Renal cortex interstitium (tissue), 11 donors: Measurements from ENCODE around the gene G0S2. TPM values are rescaled to one million over a fixed set of nuclear protein-coding genes. Genes with fewer than 3 reads are reported as not detected.

ENCODE experiments used
- DNase-seq, 11 donors: peaks; one replicate each; pipeline ENCODE4 v3.0.0-alpha.2; 2013; ENCODE audit warnings: low read depth in 9 of 11, low spot score in 4 of 11; ENCODE audit errors: extremely low read depth in 1 of 11
- polyA plus RNA-seq, 3 donors: library from polyadenylated mRNA; unstranded; fragments of 120-200 nt; gene quantifications; one replicate each; pipeline ENCODE4 v1.2.1, GENCODE V29; 2013; ENCODE audit not compliant: insufficient read length in 3 of 3

Gene G0S2
- polyA plus RNA-seq, 3 donors, result 9.5 to 12.6 (median 11.1) TPM

DNA sequence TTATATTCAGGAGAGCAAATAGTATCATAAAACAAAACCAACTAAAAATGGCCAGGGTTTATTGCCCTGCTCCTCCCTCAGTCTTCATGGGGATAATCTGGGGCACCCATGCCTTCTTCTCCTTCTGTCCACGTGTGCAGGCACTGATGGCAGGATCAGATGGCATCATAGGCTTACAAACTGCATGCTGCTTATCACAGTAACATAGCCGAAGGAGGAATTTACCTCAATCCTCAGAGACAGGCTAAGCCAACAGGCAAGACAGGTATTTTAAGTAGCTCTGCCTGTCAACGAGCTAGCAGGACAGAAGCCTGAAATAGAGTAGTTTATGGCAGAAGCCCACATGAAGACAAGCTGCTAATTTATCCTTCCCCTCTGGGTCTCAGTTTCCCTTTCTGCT, 32.4 kb upstream of the G0S2 start:
- DNase-seq, result no peak

DNA sequence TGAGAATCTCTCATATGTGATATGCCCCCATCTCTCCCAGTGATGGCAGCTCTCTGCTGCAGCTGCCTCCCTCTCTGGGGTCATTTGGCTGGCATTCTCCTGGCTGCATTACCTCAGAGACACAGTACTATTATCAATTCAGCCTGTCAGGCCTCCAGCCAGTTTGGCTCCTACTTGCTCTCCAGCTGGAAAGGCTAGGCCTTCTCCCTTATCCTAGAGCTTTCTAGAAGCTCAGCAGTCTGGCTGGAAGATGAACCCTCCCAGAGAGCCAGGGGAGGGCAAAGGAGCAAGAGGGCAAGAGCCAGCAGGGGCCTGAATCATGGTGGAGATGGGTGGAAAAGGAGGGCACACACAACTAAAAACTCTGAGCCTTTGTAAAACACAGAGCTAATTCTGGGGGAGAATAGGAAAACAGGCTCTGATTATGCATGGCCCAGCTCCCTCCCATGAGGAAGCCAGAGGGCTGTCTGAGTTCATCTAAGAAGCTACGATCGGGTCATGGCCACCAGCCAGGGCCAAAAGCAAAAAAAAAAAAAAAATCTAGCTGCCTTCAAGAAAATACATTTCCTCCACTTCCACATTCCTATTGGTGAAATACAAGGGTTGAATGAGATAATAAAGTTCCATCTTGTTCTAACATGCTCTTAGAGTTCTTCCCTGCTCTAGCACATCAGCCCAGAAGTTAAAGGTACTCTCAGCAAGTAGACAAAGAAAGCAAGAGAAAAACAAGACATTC, 31.8 kb upstream of the G0S2 start:
- DNase-seq, result peak in 1 of 11 donors; percentile 50

DNA sequence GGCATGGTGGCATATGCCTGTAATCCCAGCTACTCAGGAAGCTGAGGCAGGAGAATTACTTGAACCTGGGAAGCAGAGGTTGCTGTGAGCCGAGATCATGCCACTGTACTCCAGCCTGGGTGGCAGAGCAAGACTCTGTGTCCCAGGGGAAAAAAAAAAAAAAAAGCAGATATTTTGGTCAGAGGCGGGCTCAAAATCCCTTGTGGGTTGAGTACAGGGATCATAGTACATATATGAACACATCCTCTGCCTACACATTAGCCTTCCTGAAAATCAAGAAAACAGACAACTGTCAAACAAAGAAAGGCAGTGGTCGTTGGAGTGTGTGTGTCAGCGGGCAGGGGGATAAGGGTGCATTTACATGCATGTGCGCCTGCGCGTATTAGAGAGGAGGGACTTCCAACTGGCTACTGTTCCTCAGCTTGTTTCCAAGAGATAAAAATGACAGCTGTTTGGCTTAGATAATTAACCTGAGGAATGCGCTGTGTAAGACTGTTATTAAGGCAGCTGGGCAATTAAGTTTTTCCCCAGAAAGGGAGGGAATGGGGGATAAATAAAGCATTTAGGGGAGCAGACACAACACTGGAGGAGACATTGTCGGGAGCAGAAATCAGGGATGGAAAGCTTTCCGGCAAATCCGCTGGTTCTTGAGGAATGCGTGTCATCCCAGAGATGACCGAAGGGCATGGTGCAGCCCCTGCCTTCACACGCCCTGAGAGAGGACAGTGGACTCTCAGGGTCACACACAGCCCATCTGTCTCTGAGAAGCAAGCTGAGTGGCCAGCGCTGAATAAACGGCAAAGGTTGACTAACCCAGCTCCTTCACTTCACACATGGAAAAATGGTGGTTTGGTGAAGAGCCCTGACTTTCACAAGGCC, 29.4 kb upstream of the G0S2 start:
- DNase-seq, result peak in 3 of 11 donors; percentile 42 to 64 (median 43)

DNA sequence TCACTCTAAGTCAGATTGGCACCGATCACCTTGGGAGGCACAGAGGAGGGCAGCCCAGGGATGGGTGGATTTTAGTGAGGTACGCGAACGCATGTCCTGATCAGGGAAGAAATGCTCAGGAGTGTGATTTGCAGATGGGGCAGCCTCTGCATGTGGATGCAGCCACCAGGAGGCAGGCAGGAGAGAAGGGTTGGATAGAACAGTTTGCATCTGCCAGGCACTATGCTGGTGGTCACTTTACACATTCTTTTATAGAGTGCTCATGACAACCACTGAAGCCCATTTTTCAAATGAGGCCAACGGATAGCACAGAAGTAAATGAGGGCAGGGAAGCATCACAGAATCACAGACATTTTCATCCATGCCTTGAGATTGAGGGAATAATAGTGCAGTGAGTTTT, 28.7 kb upstream of the G0S2 start:
- no peak for DNase-seq

DNA sequence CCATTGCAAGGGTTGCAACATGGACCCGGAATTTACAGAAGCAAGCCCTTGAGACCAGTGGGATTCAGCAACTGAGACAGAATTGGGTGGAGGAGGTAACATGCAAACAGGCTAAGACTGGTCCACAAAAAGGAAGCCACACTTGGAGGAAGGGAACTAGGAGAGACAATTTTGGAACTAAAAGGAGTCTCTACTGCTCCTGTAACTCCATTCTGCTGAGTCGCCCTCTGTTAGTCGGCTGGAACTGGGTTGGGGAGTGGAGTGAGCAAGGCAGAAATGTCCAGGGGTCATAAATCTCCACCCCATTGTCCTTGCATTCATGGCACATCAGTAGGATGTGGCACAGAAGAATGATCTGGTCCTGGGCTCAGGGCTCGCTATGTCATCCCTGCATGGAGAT, 28.1 kb upstream of the G0S2 start:
- no peak for DNase-seq

DNA sequence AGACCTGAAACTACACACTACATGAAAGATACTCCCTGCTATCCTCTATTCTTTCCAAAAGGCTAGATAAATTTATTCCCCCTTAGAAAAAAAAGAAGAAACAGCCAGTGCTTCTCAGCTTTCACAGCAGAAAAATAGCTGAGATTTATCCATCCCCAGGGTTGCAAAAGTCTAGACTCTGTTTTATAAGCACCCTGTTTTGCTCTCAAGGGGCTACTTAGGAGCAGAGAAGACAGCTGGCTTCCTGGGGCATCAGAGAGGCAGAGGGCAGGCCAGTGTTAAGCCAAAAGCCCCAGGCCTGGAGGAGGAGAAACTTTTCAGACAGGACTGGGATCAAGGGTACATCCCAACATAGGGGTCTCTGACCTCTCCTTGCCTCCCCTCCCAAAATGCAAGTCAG, 26.9 kb upstream of the G0S2 start:
- no peak for DNase-seq

DNA sequence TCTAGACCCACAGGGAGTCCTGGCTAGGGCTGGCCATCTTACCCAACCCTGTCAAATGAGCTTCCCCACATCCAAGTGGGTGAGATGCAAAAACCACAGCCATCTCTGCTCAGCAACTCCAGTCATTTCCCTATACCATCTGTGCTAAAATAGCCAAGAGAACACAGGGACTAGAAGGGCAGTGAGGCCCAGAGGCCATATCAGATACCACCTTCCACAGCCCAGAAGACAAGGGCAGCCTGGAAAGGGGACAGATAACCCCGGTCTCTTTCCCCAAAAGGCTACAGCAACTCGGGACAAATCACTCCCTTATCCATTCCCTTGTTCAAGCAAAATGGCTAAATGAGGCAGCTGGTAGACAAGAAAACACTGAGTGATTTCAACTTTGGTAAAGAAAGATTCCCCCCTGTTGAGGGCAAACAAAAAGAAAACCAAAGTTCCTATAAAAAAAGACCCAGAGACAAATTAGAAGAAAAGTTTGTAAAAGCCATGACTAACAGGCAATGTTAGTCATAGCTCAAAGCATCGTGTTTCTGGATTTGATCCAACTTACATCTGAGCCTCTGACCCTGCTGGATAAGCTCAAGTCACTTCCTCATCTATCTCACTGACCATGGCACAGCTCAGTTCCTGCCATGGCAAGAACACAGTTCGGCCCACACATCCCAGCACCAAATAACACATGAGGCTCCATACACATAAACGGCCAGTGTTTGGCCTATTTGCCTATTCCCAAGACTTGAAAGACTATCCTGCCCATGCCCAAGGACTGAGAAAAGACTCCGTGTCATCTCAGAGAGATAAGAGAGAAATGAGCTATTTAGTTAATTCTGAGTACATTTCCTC, 26.1 kb upstream of the G0S2 start:
- DNase-seq, result no peak

DNA sequence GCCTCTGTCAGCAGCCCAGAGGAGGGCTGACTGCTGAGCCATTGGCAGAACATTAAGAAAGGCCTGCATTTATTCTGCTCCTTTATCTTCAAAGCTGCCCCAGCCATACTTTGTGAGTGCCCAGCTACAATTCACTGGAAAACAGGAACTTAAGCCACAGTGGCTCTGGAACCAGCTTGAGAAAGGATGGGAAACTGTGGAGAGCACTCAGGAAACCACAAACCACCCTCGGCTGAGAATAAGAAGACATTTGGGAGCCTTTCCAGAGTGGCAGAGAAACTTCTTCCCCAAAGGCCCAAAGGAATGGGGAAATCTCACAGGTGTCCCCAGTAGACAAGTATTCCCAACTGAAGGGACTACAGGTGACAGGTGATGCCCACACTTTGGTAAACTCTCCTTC, 24.8 kb upstream of the G0S2 start:
- DNase-seq, result no peak

DNA sequence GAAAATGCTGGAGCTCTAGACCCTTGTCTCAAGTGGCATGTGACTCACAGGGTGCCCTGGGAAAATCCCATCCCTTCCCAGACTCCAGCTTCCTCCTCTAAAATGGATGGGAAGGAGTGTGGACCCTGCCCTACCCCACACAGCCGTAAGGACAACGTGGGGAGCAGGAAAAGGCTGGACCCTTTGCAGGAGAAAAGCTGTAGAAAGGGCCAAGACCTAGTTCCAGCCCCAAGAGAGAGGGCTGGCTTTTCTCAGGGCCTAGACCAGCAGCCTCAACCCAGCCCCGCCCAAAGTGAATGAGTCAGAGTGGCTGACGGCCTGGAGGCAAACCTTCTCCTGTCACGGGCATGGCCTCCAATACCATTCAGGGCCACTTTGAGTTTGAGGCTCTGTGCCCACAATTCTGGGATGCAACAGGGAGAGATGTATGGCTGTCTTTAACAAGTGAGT, 24.0 kb upstream of the G0S2 start:
- DNase-seq, result no peak

DNA sequence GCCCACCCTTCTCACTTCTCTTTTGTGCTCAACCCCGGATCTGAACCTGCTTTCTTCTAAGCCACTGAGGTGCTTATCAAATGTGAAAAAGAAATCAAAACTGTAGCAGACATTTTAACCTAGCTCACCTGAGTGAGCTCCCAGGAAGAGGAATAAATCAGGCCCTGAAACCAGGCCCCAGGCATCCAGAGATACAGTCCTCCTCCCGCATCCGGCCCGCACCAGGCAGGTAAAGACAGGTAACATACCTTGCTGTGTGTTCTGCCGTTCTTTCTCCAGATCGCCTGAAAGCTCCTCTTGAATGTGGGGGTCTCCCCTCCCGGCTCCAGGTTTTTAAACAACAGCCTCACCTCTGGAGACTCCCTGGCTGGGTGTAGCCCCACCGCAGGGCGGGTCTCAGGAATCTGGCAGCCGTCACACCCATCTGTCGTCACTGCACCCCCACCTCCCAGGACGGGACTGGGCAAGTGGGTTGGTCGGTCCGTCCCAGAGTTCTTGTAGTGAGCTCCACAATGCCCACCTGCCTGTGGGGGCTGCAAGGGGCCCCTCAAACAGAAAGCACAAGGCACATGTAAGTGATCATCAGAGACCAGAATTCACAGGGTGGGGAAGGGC, 23.0 kb upstream of the G0S2 start, which contains the start of gene LAMB3:
TSS of gene LAMB3 (minus strand) at position 305 of the 615 bp plus-strand sequence. CDS start 1,481 bp downstream, outside the sequence.
- no peak for DNase-seq

DNA sequence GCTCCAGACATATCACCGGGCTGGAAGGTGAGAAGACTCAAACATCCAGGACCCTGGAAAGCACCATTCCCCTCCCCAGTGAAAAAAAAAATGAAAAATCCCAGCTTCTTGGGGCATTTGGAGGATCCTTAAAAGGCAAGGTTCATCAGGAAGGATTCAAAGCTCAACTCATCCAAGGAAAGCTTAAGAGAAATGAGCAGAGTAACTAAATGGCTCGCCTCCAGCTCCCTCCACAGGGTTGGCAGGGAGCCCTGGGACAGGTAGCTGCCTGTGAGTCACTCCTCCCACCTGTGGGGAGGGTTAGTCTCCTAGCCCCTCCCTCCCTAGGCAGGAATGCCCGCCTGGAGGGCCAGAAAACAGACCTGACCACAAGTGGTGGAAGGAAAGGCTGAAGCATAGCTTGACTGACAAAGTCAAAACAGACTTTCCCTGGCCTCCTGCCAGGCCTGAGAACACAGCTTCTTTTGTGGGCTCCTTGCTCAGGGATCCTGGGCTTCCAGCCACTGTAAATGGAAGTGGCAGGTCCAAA, 22.3 kb upstream of the G0S2 start:
- DNase-seq, result peak in 8 of 11 donors; percentile 43 to 75 (median 52)

DNA sequence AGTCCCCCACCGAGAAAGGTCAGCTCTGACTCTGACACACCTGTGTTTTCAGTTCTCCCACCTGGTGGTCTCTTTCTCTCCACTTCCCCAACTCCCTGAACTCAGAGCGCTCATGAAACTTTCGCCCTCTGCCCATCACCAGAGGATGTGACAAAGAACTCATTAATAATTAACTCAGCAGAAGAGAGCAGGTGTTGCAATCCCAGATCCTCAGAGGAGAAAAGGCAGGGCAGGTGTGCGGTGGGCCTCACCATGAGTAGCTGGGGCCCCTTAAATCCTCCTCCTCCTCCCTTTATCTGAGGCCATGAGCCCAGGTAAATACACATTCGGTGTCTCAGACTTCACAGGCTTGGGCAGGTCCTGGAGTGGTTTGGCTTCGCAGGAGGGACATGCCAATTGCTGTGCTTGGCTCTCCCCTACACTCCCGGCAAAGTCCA, 21.3 kb upstream of the G0S2 start:
- no peak for DNase-seq

DNA sequence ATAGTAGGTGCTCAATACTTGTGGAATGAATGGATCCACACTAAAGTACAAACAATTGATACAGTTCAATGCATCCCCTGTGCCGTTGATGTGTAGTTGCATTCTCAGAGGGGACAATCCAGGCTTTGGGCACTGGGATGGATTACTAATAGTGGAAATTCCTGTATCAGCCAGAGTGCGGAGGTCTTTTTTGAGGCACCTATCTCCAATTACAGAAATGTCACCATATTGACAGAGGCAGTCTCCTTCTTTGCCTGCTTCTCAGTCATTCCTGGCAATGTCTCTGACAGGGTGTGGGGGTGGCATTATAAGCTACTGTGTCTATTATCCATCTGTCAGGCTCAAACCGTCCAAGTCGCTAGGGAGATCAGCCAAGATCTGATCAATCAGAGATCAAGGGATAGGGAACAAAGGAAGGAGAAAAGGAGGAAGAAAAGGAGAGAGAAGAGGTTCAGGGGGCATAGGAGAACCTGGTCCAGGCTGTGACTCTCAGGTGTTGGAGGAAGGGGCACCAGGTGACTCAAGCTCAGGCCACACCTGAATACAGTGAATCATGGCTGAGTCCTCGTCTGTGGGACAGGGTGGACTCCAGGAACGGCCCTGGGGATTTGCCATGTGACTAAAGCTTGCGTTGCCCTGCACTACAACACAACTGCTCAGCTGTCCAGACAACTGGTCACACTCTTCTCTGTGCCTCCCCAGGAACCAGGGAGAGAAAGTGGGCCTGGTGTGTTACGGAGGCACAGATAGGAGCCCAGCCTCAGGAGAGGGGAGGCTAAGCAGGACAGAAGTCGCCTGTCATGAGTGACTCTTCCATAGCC, 19.6 kb upstream of the G0S2 start:
- DNase-seq, result no peak

DNA sequence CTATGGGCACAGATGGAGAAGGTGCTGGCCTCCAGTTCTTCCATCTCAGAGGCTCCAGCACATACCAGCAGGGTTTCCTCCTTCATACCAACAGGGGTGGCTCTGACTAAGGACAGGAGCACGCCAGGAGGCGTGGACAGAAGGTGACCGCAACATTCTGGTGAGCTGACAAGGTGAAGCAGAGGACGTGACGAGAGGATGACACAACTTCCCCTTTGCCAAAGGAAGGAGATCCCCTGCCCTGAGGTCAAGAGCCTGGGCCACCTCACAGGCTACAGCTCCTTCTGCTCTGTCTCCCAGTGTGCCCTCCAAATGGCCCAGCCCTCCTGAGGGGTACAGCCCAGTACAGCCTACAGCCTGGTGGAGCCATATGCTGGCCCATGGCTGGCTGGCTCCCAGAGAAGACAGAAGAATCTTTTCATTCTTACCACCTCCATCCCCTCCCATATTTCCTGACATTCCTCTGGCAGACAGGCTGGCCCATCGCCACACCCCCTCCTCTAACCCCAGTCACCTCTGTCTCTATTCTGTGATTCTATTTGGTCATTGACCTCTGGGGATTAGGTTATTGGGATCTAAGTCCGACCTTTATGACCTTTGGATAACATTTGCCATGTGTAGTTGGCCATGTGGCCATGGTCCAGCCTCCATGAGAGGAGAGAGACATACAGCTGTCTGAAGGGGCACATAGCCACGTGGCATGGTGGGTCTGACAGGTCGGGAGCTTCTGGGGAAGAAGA, 17.9 kb upstream of the G0S2 start:
- DNase-seq, result no peak

DNA sequence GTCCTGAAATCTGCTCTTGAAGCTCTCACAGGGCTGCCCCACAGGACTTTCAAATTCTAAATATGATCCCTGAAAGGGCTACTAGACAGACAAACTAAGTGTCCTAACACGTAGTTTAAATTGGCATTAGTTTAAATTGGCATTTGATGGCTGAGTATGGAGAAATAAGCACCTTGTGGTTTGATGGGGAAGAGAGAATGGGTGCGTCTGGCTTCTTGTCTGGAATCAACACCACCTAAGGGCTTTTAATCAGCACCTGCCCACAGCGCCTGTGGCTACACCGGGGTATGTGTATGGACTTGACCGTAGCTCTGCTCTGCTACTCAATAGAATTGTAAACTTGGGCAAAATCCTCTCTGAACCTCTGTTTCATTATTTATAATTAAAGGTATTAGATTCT, 17.3 kb upstream of the G0S2 start:
- DNase-seq, result no peak

DNA sequence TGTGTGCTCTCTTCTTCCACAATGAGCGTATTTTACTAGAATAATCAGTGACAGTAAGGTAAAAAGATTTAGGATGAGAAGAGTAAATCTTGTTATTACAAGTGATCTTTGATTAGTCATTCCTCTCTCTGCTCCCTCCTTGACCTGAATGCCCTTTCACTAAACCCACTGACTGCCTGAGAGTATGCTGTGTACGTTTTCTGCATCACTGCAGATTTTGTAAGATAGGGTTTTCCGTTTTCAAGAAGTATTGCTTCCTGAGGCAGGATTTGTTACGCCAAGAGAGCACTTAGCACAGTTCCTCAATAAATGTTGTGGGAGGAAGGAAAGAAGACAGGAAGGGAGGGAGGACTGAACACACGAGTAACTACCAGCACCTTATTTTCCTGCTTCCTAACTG, 15.3 kb upstream of the G0S2 start:
- no peak for DNase-seq

DNA sequence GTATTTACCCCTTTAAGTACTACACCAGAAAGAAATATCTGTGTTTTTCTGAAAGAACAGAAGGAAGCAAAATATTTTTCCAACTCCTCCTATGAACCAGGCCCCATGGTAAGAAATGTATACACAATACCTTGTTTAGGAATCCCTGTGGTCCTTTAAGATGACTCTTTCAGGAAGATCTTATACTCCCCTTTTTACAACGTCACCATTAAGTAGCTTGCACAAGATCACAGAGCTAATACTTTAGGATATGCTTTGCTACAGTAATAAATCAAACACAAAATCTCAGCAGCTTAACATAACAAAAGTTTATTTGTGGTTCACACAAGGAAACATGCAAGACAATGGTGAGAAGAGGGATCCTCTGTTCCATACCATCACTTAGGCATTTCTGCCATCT, 14.1 kb upstream of the G0S2 start:
- no peak for DNase-seq
